Measurements from ENCODE around the gene ARID2. TPM values are rescaled to one million over a fixed set of nuclear protein-coding genes. Genes with fewer than 3 reads are reported as not detected.

The ARID2 gene

GRCh38 chr12:45948546-45948945 is 219.0 kb downstream of the ARID2 start:
- Histone ChIP-seq H3K36me3 (replicated peaks in 1 of 2; ENCODE audit: control insufficient read depth in 2 of 2, insufficient read depth in 2 of 2, low read length in 2 of 2) (peaks cover 5 to 64% of the 10 kb centered on the region in 2 donors), H2AK5ac (ENCODE audit: low read depth, low read length) (no peak overlapping the region), H3K9me3 (replicated peaks in 1 of 2; ENCODE audit: control insufficient read depth in 2 of 2, insufficient read depth in 1 of 2, low read depth in 1 of 2, low read length in 2 of 2) (no peaks in the 10 kb centered on the region), H4K91ac (ENCODE audit: low read depth, low read length, poor library complexity) (no peak overlapping the region), H3K18ac (ENCODE audit: low read length) (no peak overlapping the region), H3K4ac (ENCODE audit: low read length) (no peak overlapping the region), H4K8ac (ENCODE audit: low read depth, low read length) (no peak overlapping the region), H2BK12ac (ENCODE audit: low read length) (no peak overlapping the region), H2BK120ac (ENCODE audit: low read depth, low read length) (no peak overlapping the region), H2BK15ac (ENCODE audit: low read length) (no peak overlapping the region), H3K23ac (ENCODE audit: low read depth, low read length, poor library complexity) (no peak overlapping the region), H3K4me3 (ENCODE audit: low read length in 2 of 2) (no peak overlapping the region), H3K27ac (replicated peaks; ENCODE audit: low read length) (no peak overlapping the region), H3K27me3 (ENCODE audit: control insufficient read depth in 3 of 3, insufficient read depth in 3 of 3, low read depth in 1 of 3, low read length in 3 of 3) (no peaks in the 10 kb centered on the region), H2AFZ (ENCODE audit: low read length) (no peak overlapping the region), H3K79me1 (ENCODE audit: low read depth, low read length) (peaks cover 2% of the 10 kb centered on the region), H3K4me2 (ENCODE audit: insufficient read depth, low read length, poor library complexity, severe bottlenecking) (no peak overlapping the region), H3K4me1 (ENCODE audit: control insufficient read depth in 2 of 2, insufficient read depth in 1 of 2, low read depth in 1 of 2, low read length in 2 of 2) (no peaks in the 10 kb centered on the region), H2BK5ac (ENCODE audit: low read length) (no peak overlapping the region), H3K9ac (ENCODE audit: low read depth, low read length, poor library complexity) (no peak overlapping the region), H3K14ac (ENCODE audit: low read length) (no peak overlapping the region)
- no peak for DNase-seq (ENCODE audit: low spot score)

Small RNAs within 50 kb of the gene (small RNA-seq; reads per million reads assigned to genes)
- not detected for gene RN7SL246P (ENCODE audit: insufficient read depth)
